IPS DF 4.7 (cell line): ENCODE measurements around the gene NDUFA5.

ENCODE experiments used
- DNase-seq: peaks from one replicate; pipeline ENCODE4 v3.0.0-alpha.2; 2013; ENCODE audit warnings: low spot score; ENCODE audit errors: extremely low read depth

Gene NDUFA5

DNA sequence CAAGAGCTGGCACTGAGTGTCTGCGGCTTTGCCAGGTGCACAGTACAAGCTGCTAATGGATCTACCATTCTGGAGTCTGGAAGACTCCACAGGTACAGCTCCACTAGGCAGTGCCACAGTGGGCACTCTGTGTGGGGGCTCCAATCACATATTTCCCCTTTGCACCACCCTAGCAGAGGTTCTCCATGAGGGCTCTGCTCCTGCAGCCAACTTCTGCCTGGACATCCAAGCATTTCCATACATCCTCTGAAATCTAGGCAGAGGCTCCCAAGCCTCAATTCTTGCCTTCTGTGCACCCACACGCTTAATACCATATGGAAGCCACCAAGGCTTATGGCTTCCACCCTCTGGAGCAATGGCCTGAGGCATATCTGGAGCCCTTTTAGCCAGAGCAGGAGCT lies 52.4 kb downstream of the NDUFA5 start:
- DNase-seq, result no peak

DNA sequence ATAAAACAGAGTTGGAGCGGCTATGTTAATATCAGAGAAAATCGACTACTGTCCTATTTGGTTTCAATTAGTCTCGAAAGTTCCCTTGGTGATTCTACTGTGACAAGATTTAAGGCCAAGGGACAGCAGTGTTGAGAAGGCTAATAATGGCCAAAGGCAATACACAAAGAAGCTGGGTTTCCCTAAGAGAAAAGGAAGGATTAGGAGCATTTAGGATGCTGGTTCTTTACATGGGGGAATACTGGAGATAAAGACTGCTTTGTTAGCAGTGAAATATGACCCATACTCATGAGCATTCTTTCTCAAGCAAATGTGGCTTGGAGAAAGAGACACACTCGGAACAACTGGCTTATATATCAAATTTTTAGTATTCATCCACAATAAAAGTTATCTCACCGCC lies 55.4 kb downstream of the NDUFA5 start:
- DNase-seq, result no peak

DNA sequence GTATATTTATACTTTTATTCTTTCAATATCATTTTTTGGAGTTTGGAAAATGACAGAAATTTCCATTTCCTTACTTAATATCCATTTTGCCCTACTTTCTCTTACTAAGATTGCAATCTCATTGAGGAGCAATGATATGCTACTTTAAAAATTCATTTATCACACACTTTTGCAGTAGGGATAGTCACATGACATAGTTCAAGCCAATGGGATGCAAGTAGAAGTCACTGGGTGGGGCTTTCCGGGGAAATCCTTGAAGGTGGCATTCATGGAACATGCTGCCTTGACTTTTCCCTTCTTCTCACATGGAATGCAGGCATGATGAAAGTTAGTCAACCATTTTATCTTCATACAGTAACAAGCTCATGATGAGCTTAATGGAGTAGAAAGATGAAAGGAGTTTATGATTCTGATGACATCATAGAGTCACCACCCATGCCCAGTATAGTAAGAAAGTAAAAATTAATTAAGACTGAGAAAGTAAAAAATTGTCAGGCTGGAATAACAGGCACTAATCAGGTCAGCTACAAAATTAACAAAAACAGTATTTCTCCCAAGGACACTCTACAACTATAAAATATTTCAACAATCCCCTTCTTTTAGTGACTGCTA lies 56.6 kb downstream of the NDUFA5 start:
- DNase-seq, result no peak

DNA sequence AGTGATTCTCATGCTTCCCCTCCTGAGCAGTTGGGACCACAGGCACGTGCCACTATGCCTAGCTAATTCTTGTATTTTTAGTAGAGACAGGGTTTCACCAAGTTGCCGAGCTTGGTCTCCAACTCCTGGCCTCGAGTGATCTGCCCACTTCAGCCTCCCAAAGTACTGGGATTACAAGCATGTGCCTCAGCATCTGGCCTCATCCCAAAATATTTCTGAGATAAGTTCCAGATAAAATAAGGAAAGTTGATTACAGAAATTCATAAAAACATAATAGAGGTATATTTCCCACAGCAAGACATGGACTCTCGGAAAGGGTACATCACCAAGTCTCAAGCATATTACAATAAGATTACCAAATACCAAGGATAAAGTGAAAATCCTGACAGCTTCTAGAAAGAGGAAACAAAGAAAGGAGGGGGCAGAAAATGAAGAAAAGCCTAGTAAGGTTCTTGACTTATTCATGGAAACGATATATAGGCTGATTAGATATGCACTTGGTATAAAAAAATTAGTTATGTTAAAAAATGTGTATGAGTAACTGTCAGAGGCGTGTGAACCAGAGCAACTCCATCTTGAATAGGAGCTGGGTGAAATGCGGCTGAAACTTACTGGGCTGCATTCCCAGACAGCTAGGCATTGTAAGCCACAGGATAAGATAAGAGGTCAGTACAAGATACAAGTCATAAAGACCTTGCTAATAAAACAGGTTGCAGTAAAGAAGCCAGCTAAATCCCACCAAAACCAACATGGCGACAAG lies 58.2 kb downstream of the NDUFA5 start:
- no peak for DNase-seq

DNA sequence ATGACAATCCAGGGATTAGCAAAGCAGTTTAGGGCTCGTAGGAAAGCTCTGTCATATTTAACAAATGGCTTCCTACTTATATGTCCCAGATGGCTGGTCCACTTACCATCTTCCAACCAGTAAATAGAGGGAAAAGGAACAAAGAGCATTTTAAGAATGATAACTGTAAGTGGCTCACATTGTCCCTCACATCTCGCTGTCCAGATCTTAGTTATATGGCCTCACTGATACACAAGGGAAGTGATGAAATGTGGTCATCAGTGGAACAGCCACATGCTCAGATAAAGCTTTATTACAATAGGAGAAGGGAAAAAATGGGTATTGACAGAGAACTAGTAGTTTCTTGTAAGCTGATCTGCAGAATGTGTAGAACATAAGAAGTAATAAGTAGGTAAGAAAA lies 59.0 kb downstream of the NDUFA5 start:
- DNase-seq, result no peak

DNA sequence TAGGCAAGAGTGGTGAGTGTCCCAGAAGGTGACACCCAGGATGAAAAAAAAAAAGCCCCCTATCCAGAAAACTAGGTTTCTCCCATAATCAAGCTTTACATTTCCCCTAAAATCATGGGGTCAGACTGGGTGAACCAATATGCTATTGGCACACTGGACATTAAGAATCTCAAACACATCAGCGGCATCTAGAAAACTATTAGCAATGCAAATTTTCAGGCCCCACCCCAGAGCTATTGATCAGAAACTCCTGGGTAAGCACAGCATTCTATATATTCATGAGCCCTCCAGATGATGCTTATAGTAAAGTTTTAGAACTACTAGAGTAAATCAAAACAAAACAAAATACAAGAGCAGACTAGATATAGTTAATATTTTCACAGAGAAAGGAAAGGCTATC lies 59.6 kb downstream of the NDUFA5 start:
- DNase-seq, result no peak

DNA sequence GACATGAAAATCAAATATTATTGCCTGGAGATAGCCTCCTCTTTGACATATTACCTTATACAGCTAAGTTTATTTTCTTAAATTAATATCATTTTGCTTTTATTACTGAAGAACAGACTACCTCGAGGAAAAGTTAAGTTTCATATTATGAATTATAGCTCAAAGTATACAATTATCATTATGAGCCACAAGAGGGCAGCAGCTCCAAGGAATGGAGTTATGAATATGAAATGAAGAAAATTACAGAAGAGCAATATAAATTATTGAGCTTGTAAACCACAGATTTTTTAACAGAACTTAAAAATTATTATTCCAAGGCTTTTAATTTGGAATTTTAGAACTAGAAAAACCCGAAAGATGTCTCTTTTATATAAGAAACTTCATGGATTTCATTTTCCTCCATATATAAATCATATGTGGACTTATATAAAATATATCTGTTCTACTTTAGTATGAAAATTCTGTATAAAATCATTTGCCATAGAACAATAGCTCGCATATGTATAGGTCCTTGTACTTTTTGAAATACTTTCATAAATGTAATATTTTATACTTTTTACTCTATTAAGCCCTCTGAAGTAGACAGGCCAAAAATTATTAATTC lies 63.3 kb downstream of the NDUFA5 start:
- no peak for DNase-seq

DNA sequence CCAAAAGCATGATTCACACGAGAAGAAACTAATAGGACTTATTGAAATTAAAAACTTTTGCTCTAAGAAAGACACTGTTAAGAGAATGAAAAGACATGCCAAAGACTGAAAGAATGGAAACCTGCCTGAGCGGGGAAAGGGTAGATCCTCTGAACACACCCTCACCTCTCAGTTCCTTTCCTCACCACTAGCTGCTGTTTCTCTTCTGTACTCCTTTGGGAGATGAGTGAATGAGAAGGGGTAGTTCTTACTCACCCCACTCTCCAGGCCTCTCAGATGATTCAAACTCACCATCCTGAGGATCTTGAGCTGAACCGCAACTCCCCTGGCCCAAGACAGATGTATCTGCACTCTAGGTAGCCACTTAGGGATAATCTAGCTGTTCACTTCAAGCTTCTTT lies 65.1 kb downstream of the NDUFA5 start:
- no peak for DNase-seq
